ENCODE measurements around the gene SH3PXD2A.
"Not testable (repeated sequence)": the region's sequence is repeated elsewhere in the genome, so short reads cannot be mapped to it uniquely, and the experiment has no call there.

Gene SH3PXD2A

GRCh38 chr10:103767756-103768155 is 87.6 kb downstream of the SH3PXD2A start:
- no peak for DNase-seq (ENCODE audit: low read depth in 2 of 2)

GRCh38 chr10:103766751-103767505 is 88.4 kb downstream of the SH3PXD2A start:
- no peak for DNase-seq (ENCODE audit: low read depth in 2 of 2)

- DNase-seq (ENCODE audit: low read depth in 2 of 2), result no peak
These were observed 89.4 kb downstream of the SH3PXD2A start for GRCh38 chr10:103765981-103766380.

GRCh38 chr10:103765168-103765567 is 90.2 kb downstream of the SH3PXD2A start:
- DNase-seq (ENCODE audit: low read depth in 2 of 2), result peak in 1 of 2 experiments; percentile 34

GRCh38 chr10:103764296-103765088 is 90.9 kb downstream of the SH3PXD2A start:
- no peak for DNase-seq (ENCODE audit: low read depth in 2 of 2)

GRCh38 chr10:103763374-103764202 is 91.8 kb downstream of the SH3PXD2A start:
- DNase-seq (ENCODE audit: low read depth in 2 of 2), result no peak

GRCh38 chr10:103762916-103763315 is 92.5 kb downstream of the SH3PXD2A start:
- no peak for DNase-seq (ENCODE audit: low read depth in 2 of 2)

- DNase-seq (ENCODE audit: low read depth in 2 of 2), result no peak
These were observed 93.2 kb downstream of the SH3PXD2A start for GRCh38 chr10:103762162-103762561.

GRCh38 chr10:103761075-103761920 is 94.1 kb downstream of the SH3PXD2A start:
- no peak for DNase-seq (ENCODE audit: low read depth in 2 of 2)

GRCh38 chr10:103760233-103760632 is 95.1 kb downstream of the SH3PXD2A start:
- not testable (repeated sequence) for DNase-seq (ENCODE audit: low read depth in 2 of 2)

- DNase-seq (ENCODE audit: low read depth in 2 of 2), result peak; percentile 52 to 56
These were observed 96.1 kb downstream of the SH3PXD2A start for GRCh38 chr10:103759100-103759781.

GRCh38 chr10:103758294-103758681 is 97.1 kb downstream of the SH3PXD2A start:
- no peak for DNase-seq (ENCODE audit: low read depth in 2 of 2)

GRCh38 chr10:103757531-103758293 is 97.7 kb downstream of the SH3PXD2A start:
- peak; percentile 55 to 61 for DNase-seq (ENCODE audit: low read depth in 2 of 2)

- DNase-seq (ENCODE audit: low read depth in 2 of 2), result no peak
These were observed 99.0 kb downstream of the SH3PXD2A start for GRCh38 chr10:103756277-103756869.

- DNase-seq (ENCODE audit: low read depth in 2 of 2), result no peak
These were observed 102.6 kb downstream of the SH3PXD2A start for GRCh38 chr10:103752680-103753248.

GRCh38 chr10:103751667-103752290 is 103.6 kb downstream of the SH3PXD2A start:
- DNase-seq (ENCODE audit: low read depth in 2 of 2), result no peak

- no peak for DNase-seq (ENCODE audit: low read depth in 2 of 2)
These were observed 104.5 kb downstream of the SH3PXD2A start for GRCh38 chr10:103750836-103751235.

GRCh38 chr10:103749779-103750178 is 105.6 kb downstream of the SH3PXD2A start:
- no peak for DNase-seq (ENCODE audit: low read depth in 2 of 2)

- no peak for DNase-seq (ENCODE audit: low read depth in 2 of 2)
These were observed 107.4 kb downstream of the SH3PXD2A start for GRCh38 chr10:103748020-103748419.

Measured in fibroblast of skin of left quadriceps (primary cell).